BJ (cell line): ENCODE data around the gene MSANTD3. TPM values are rescaled to one million over a fixed set of nuclear protein-coding genes. Genes with fewer than 3 reads are reported as not detected.

Experiments
- CTCF ChIA-PET: fragments of 350-600 bp; formaldehyde crosslinking; extraction: SDS; loops from one replicate; lab custom pipeline; 2021; ENCODE audit warnings: antibody characterized with exemption, inconsistent platforms; lab: Yijun Ruan, JAX
- POLR2A ChIA-PET: fragments of 300-600 bp; sonication (Branson Sonifier 250); formaldehyde crosslinking; extraction: SDS; loops from one replicate; lab custom pipeline; 2021; ENCODE audit warnings: antibody characterized with exemption; lab: Charles Lee
- DNase-seq: peaks from one replicate; pipeline ENCODE4 v3.0.0-alpha.2; 2011; ENCODE audit warnings: low read depth
- H3K27me3 ChIP-seq: 2 replicates; pipeline ENCODE4 v1.6.0; 2011; ENCODE audit warnings: low read length; ENCODE audit not compliant: control insufficient read depth, insufficient read depth
- H3K36me3 ChIP-seq: 2 replicates; pipeline ENCODE4 v1.5.1; 2011; ENCODE audit warnings: low read length; ENCODE audit not compliant: control insufficient read depth, insufficient read depth
- H3K4me3 ChIP-seq: 2 replicates; pipeline ENCODE4 v1.5.1; 2011; ENCODE audit warnings: low read depth, mild to moderate bottlenecking, control low read depth, low read length
- CTCF ChIP-seq: IDR thresholded peaks from 2 replicates; pipeline ENCODE4 v1.5.1; 2011; ENCODE audit warnings: low read depth, mild to moderate bottlenecking, control low read depth, inconsistent platforms, low read length, moderate library complexity; ENCODE audit not compliant: insufficient read depth
- polyA plus RNA-seq: library from polyadenylated mRNA; depleted of rRNA; stranded (reverse); fragments of >200 nt; gene quantifications from 2 replicates; pipeline ENCODE4 v1.2.3, GENCODE V29; 2011; rRNA removed

Gene MSANTD3
- polyA plus RNA-seq, 1 experiment: 34.5 TPM

- no peak for TF ChIP-seq CTCF
These were observed 72.9 kb downstream of the MSANTD3 start for GRCh38 chr9:100499866-100500265.

More at GRCh38 chr9:100499866-100500265, 72.9 kb downstream of the MSANTD3 start:
- H3K36me3 ChIP-seq: no peaks in the 10 kb centered on the region
- ChIA-PET POLR2A (no interaction called here), CTCF (no interaction called here)
- H3K4me3 ChIP-seq: no peak overlapping the region
- DNase-seq: no peak
- no peaks in the 10 kb centered on the region for H3K27me3 ChIP-seq

Other genes starting within 250 kb of the MSANTD3 start
- gene TEX10, start 74.2 kb upstream of the MSANTD3 start, polyA plus RNA-seq: 12.8 and 23.6 TPM in 2 replicates
- gene TMEFF1, start 46.0 kb downstream of the MSANTD3 start, polyA plus RNA-seq: 0.10 and 0.28 TPM in 2 replicates
- 0.21 and 0.28 TPM in 2 replicates for gene CAVIN4, start 150.9 kb downstream of the MSANTD3 start, polyA plus RNA-seq